Adipocyte (in vitro differentiated cells): Measurements from ENCODE around the gene IFRD2.

Source experiments
- DNase-seq: peaks from one replicate; pipeline ENCODE4 v3.0.0-alpha.2; 2015; ENCODE audit warnings: low read depth
- H3K27me3 ChIP-seq: replicated peaks from 2 replicates; pipeline ENCODE4 v1.7.0; 2013; ENCODE audit warnings: mild to moderate bottlenecking, low read length, moderate library complexity; ENCODE audit not compliant: control insufficient read depth, insufficient read depth
- H3K36me3 ChIP-seq: 2 replicates; pipeline ENCODE4 v1.7.0; 2013; ENCODE audit warnings: low read length, mild to moderate bottlenecking, moderate library complexity; ENCODE audit not compliant: control insufficient read depth, insufficient read depth, severe bottlenecking
- H3K4me1 ChIP-seq: 2 replicates; pipeline ENCODE4 v1.7.0; 2013; ENCODE audit warnings: mild to moderate bottlenecking, low read length, moderate library complexity; ENCODE audit not compliant: control insufficient read depth, insufficient read depth
- H3K4me3 ChIP-seq: 2 replicates; pipeline ENCODE4 v1.7.0; 2013; ENCODE audit warnings: mild to moderate bottlenecking, low read length, moderate library complexity
- H3K9ac ChIP-seq: 2 replicates; pipeline ENCODE4 v1.7.0; 2013; ENCODE audit warnings: mild to moderate bottlenecking, low read length, moderate library complexity
- H3K9me3 ChIP-seq: 2 replicates; pipeline ENCODE4 v1.7.0; 2013; ENCODE audit warnings: mild to moderate bottlenecking, low read length, moderate library complexity; ENCODE audit not compliant: control insufficient read depth

Gene IFRD2

GRCh38 chr3:50323092-50323600, 30.9 kb upstream of the IFRD2 start:
- peaks cover 24% of the 10 kb centered on the region for H3K36me3 ChIP-seq

GRCh38 chr3:50322386-50323091, 30.3 kb upstream of the IFRD2 start, which contains the start of gene HYAL2:
TSS of gene HYAL2 (minus strand) at chr3:50322745. CDS start at chr3:50320489, 2,256 bp downstream.
- Histone ChIP-seq H3K36me3 (peaks cover 30% of the 10 kb centered on the region), H3K9ac (peak within 1 kb of the TSS; percentile 88), H3K9me3 (no peaks in the 10 kb centered on the region), H3K4me1 (peaks cover 24% of the 10 kb centered on the region), H3K27me3 (no peaks in the 10 kb centered on the region), H3K4me3 (peak within 1 kb of the TSS; percentile 84)
- DNase-seq = no peak

More at GRCh38 chr3:50323092-50323600, 30.9 kb upstream of the IFRD2 start:
- H3K27me3 ChIP-seq = no peaks in the 10 kb centered on the region
- H3K9ac ChIP-seq = no peak overlapping the region
- no peaks in the 10 kb centered on the region for H3K9me3 ChIP-seq
- no peak for DNase-seq
- H3K4me3 ChIP-seq = no peak overlapping the region
- H3K4me1 ChIP-seq = peaks cover 25% of the 10 kb centered on the region

GRCh38 chr3:50322115-50322385, 29.8 kb upstream of the IFRD2 start:
- Histone ChIP-seq H3K9ac (peak overlapping the region; percentile 71), H3K4me1 (peaks cover 19% of the 10 kb centered on the region), H3K36me3 (peaks cover 34% of the 10 kb centered on the region), H3K27me3 (no peaks in the 10 kb centered on the region), H3K4me3 (peak overlapping the region; percentile 84), H3K9me3 (no peaks in the 10 kb centered on the region)
- no peak for DNase-seq

- Histone ChIP-seq H3K9ac (peak overlapping the region; percentile 88), H3K4me1 (peaks cover 16% of the 10 kb centered on the region), H3K27me3 (no peaks in the 10 kb centered on the region), H3K36me3 (peaks cover 34% of the 10 kb centered on the region), H3K9me3 (no peaks in the 10 kb centered on the region), H3K4me3 (peak overlapping the region; percentile 84)
- peak; percentile 96 for DNase-seq
Observed at GRCh38 chr3:50321336-50322114, 29.3 kb upstream of the IFRD2 start.

- H3K4me3 ChIP-seq = peak overlapping the region; percentile 84
- peaks cover 33% of the 10 kb centered on the region for H3K36me3 ChIP-seq
- no peaks in the 10 kb centered on the region for H3K27me3 ChIP-seq
- peaks cover 16% of the 10 kb centered on the region for H3K4me1 ChIP-seq
- peak overlapping the region; percentile 88 for H3K9ac ChIP-seq
- DNase-seq = peak; percentile 94
- no peaks in the 10 kb centered on the region for H3K9me3 ChIP-seq
Observed at GRCh38 chr3:50320853-50321335, 28.7 kb upstream of the IFRD2 start.

GRCh38 chr3:50319894-50320625, 27.8 kb upstream of the IFRD2 start:
- H3K36me3 ChIP-seq = peaks cover 28% of the 10 kb centered on the region
- peak overlapping the region; percentile 88 for H3K9ac ChIP-seq
- DNase-seq = no peak
- peak overlapping the region; percentile 84 for H3K4me3 ChIP-seq
- H3K9me3 ChIP-seq = no peaks in the 10 kb centered on the region
- peaks cover 16% of the 10 kb centered on the region for H3K4me1 ChIP-seq
- no peaks in the 10 kb centered on the region for H3K27me3 ChIP-seq

- Histone ChIP-seq H3K36me3 (peaks cover 28% of the 10 kb centered on the region), H3K9me3 (no peaks in the 10 kb centered on the region), H3K4me3 (no peak overlapping the region), H3K4me1 (peaks cover 19% of the 10 kb centered on the region), H3K27me3 (no peaks in the 10 kb centered on the region), H3K9ac (no peak overlapping the region)
- no peak for DNase-seq
Observed at GRCh38 chr3:50319181-50319893, 27.1 kb upstream of the IFRD2 start.

- no peak for DNase-seq
- peaks cover 26% of the 10 kb centered on the region for H3K4me1 ChIP-seq
- no peak overlapping the region for H3K9ac ChIP-seq
- no peak overlapping the region for H3K4me3 ChIP-seq
- H3K36me3 ChIP-seq = peaks cover 28% of the 10 kb centered on the region
- H3K27me3 ChIP-seq = no peaks in the 10 kb centered on the region
- no peaks in the 10 kb centered on the region for H3K9me3 ChIP-seq
Observed at GRCh38 chr3:50318615-50319014, 26.4 kb upstream of the IFRD2 start.

- no peak for DNase-seq
- Histone ChIP-seq H3K4me3 (no peak overlapping the region), H3K4me1 (peaks cover 31% of the 10 kb centered on the region), H3K9ac (no peak overlapping the region), H3K36me3 (peaks cover 28% of the 10 kb centered on the region), H3K9me3 (no peaks in the 10 kb centered on the region), H3K27me3 (no peaks in the 10 kb centered on the region)
Observed at GRCh38 chr3:50318163-50318562, 25.9 kb upstream of the IFRD2 start.

- DNase-seq = no peak
- Histone ChIP-seq H3K36me3 (peaks cover 28% of the 10 kb centered on the region), H3K9ac (no peak overlapping the region), H3K27me3 (no peaks in the 10 kb centered on the region), H3K9me3 (no peaks in the 10 kb centered on the region), H3K4me1 (peaks cover 31% of the 10 kb centered on the region), H3K4me3 (no peak overlapping the region)
Observed at GRCh38 chr3:50317300-50317699, 25.1 kb upstream of the IFRD2 start.
